ACHN (cell line): ENCODE data around the gene ACSS1.
A peak's percentile ranks its signal among the peaks of the same experiment; 100 is the strongest.

Experiments used
- DNase-seq: peaks from one replicate; pipeline ENCODE4 v3.0.0-alpha.2; 2015
- in situ Hi-C: cut with HindIII; loops from 2 replicates; pipeline ENCODE4 v1.10.0; 2017; ENCODE audit warnings: low sequenced_read_pairs, low pct_ligation_motif_present, low pct_unique_long_range_greater_than_20kb

ACSS1 gene

GRCh38 chr20:25081065-25081729 is 23.3 kb upstream of the ACSS1 start:
- in situ Hi-C loops: no loop called here
- DNase-seq: no peak

- in situ Hi-C loops: no loop called here
- no peak for DNase-seq
Measured at GRCh38 chr20:25079171-25079570, 21.2 kb upstream of the ACSS1 start.

GRCh38 chr20:25078662-25079061 is 20.7 kb upstream of the ACSS1 start:
- in situ Hi-C loops: no loop called here
- DNase-seq: no peak

GRCh38 chr20:25077610-25078169 is 19.8 kb upstream of the ACSS1 start:
- in situ Hi-C loops: no loop called here
- DNase-seq: peak; percentile 22

- peak; percentile 44 for DNase-seq
- in situ Hi-C loops: no loop called here
Measured at GRCh38 chr20:25076731-25077609, 19.0 kb upstream of the ACSS1 start.

GRCh38 chr20:25076201-25076600 is 18.3 kb upstream of the ACSS1 start:
- DNase-seq: no peak
- in situ Hi-C loops: no loop called here

- DNase-seq: no peak
- in situ Hi-C loops: no loop called here
Measured at GRCh38 chr20:25073544-25073943, 15.6 kb upstream of the ACSS1 start.

GRCh38 chr20:25072226-25072811 is 14.4 kb upstream of the ACSS1 start:
- in situ Hi-C loops: no loop called here
- DNase-seq: no peak

- no peak for DNase-seq
- in situ Hi-C loops: no loop called here
Measured at GRCh38 chr20:25071734-25072133, 13.8 kb upstream of the ACSS1 start.

GRCh38 chr20:25070821-25071473 is 13.0 kb upstream of the ACSS1 start:
- in situ Hi-C loops: no loop called here
- no peak for DNase-seq

GRCh38 chr20:25067102-25067987 is 9.4 kb upstream of the ACSS1 start:
- no peak for DNase-seq
- in situ Hi-C loops: no loop called here

GRCh38 chr20:25066386-25066785 is 8.4 kb upstream of the ACSS1 start:
- in situ Hi-C loops: no loop called here
- DNase-seq: no peak

- peak; percentile 46 for DNase-seq
- in situ Hi-C loops: no loop called here
Measured at GRCh38 chr20:25065625-25066338, 7.8 kb upstream of the ACSS1 start.

- in situ Hi-C loops: no loop called here
Measured at GRCh38 chr20:25065072-25065624, 7.2 kb upstream of the ACSS1 start.

GRCh38 chr20:25064561-25065071 is 6.7 kb upstream of the ACSS1 start:
- DNase-seq: no peak
- in situ Hi-C loops: no loop called here

More at GRCh38 chr20:25065072-25065624, 7.2 kb upstream of the ACSS1 start:
- DNase-seq: no peak

GRCh38 chr20:25063981-25064380 is 6.0 kb upstream of the ACSS1 start:
- no peak for DNase-seq
- in situ Hi-C loops: no loop called here

- DNase-seq: no peak
- in situ Hi-C loops: no loop called here
Measured at GRCh38 chr20:25063546-25063945, 5.6 kb upstream of the ACSS1 start.
